Activated T-helper 1 cell treated with anti-CD3 and anti-CD28 coated beads, Interleukin-2, amount 50 U/mL, for 16 hours (primary cell): ENCODE measurements around the gene SRSF10.
"Not testable (repeated sequence)": the region's sequence is repeated elsewhere in the genome, so short reads cannot be mapped to it uniquely, and the experiment has no call there.

Experiments used
- DNase-seq, 2 donors: peaks; one replicate each; pipeline ENCODE4 v3.0.0-alpha.2; 2020; ENCODE audit warnings: low read depth in 1 of 2, low spot score in 1 of 2

SRSF10 gene

GRCh38 chr1:23979881-23980727 is at the start of gene SRSF10:
Gene SRSF10, minus strand, starts transcription at chr1:23980327. Its CDS starts 72 bp downstream, at chr1:23980255.
- peak; percentile 93 to 96 for DNase-seq

- no peak for DNase-seq
Observed at GRCh38 chr1:24027838-24028468, 47.8 kb upstream of the SRSF10 start.

- DNase-seq, result no peak
Observed at GRCh38 chr1:24022581-24023361, 42.6 kb upstream of the SRSF10 start.

- no peak for DNase-seq
Observed at GRCh38 chr1:24021403-24022266, 41.5 kb upstream of the SRSF10 start.

GRCh38 chr1:24020470-24020869 is 40.3 kb upstream of the SRSF10 start:
- no peak for DNase-seq

- DNase-seq, result no peak
Observed at GRCh38 chr1:24020025-24020424, 39.9 kb upstream of the SRSF10 start.

GRCh38 chr1:24018611-24019580 is 38.8 kb upstream of the SRSF10 start:
- no peak for DNase-seq

GRCh38 chr1:24015221-24016210 is 35.4 kb upstream of the SRSF10 start:
- DNase-seq, result no peak

- not testable (repeated sequence) for DNase-seq
Observed at GRCh38 chr1:24012878-24013277, 32.8 kb upstream of the SRSF10 start.

GRCh38 chr1:24010650-24011049 is 30.5 kb upstream of the SRSF10 start:
- DNase-seq, result no peak

- DNase-seq, result no peak
Observed at GRCh38 chr1:24009406-24009805, 29.3 kb upstream of the SRSF10 start.

GRCh38 chr1:24008574-24009184 is 28.6 kb upstream of the SRSF10 start:
- DNase-seq, result not testable (repeated sequence)

- DNase-seq, result no peak
Observed at GRCh38 chr1:24007079-24007478, 27.0 kb upstream of the SRSF10 start.

- DNase-seq, result no peak
Observed at GRCh38 chr1:24005163-24005562, 25.0 kb upstream of the SRSF10 start.

GRCh38 chr1:24004132-24004531 is 24.0 kb upstream of the SRSF10 start:
- no peak for DNase-seq

GRCh38 chr1:24003331-24003972 is 23.3 kb upstream of the SRSF10 start:
- no peak for DNase-seq

GRCh38 chr1:24002695-24003094 is 22.6 kb upstream of the SRSF10 start:
- no peak for DNase-seq
